Mucosa of gallbladder (tissue), 1 donor: ENCODE measurements around the gene TMCC1. TPM values are rescaled to one million over a fixed set of nuclear protein-coding genes. Genes with fewer than 3 reads are reported as not detected.

ENCODE experiments used
- DNase-seq: peaks from one replicate; pipeline ENCODE4 v3.0.0-alpha.2; 2020; ENCODE audit warnings: low spot score
- total RNA-seq: library from RNA; stranded (reverse); gene quantifications from one replicate; pipeline ENCODE4 v1.2.1, GENCODE V29; 2021
- donor health status: DM: no; HTN: no; CAD: no.

TMCC1 gene
- total RNA-seq, 1 donor from 2014 or later = 52.9 TPM

- no peak for DNase-seq
Measured at GRCh38 chr3:129598484-129598883, 295.0 kb downstream of the TMCC1 start.

DNA sequence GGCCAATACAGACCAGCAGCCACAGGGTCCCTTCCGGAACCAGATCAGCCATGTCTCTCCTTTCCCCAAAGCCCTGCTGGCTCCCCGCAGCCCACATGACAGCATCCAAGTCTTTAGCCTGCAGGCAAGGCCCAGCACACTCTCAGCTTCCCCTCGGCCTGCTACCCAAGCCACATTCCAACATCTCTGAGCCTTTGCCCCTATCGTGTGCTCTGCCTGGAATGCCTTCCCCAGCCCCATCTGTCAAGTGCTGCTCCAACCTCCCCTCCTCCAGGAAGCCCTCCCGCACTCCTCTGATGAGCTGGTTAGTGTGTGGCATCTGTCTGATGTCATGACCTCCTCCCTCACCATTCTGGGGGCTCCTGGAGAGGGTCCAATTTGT lies 295.5 kb downstream of the TMCC1 start:
- no peak for DNase-seq

Other genes with a start within 250 kb of the TMCC1 start
- gene TRH, start 81.0 kb upstream of the TMCC1 start, total RNA-seq = not detected
- gene ALG1L2, start 188.1 kb upstream of the TMCC1 start, total RNA-seq = 1.2 TPM